ENCODE results near the gene KRT77.

KRT77 gene

GRCh38 chr12:52702338-52702737 is 986 bp downstream of the KRT77 start:
- H3K4me3 Mint-ChIP-seq, result no peak overlapping the region
- H3K4me1 Mint-ChIP-seq, result no peaks in the 10 kb centered on the region
- no peak overlapping the region for H3K27ac Mint-ChIP-seq
- no peaks in the 10 kb centered on the region for H3K36me3 Mint-ChIP-seq (ENCODE audit: low read depth)
- no peak for TF ChIP-seq CTCF (IDR thresholded peaks at IDR 0.05; ENCODE audit: unreplicated experiment in 3 of 3)
- H3K27me3 Mint-ChIP-seq (ENCODE audit: low read depth), result peaks cover 27% of the 10 kb centered on the region
- no peaks in the 10 kb centered on the region for H3K9me3 Mint-ChIP-seq

- Mint-ChIP-seq H3K9me3 (no peaks in the 10 kb centered on the region), H3K4me3 (no peak overlapping the region), H3K27me3 (ENCODE audit: low read depth) (peaks cover 36% of the 10 kb centered on the region), H3K36me3 (ENCODE audit: low read depth) (no peaks in the 10 kb centered on the region), H3K27ac (no peak overlapping the region), H3K4me1 (no peaks in the 10 kb centered on the region)
- no peak for TF ChIP-seq CTCF (IDR thresholded peaks at IDR 0.05; ENCODE audit: unreplicated experiment in 3 of 3)
Measured at GRCh38 chr12:52701281-52701680, 2.0 kb downstream of the KRT77 start.

GRCh38 chr12:52699960-52700359 is 3.4 kb downstream of the KRT77 start:
- Mint-ChIP-seq H3K4me1 (no peaks in the 10 kb centered on the region), H3K36me3 (ENCODE audit: low read depth) (no peaks in the 10 kb centered on the region), H3K27ac (no peak overlapping the region), H3K4me3 (no peak overlapping the region), H3K27me3 (ENCODE audit: low read depth) (peaks cover 44% of the 10 kb centered on the region), H3K9me3 (no peaks in the 10 kb centered on the region)
- TF ChIP-seq CTCF (IDR thresholded peaks at IDR 0.05; ENCODE audit: unreplicated experiment in 3 of 3), result no peak

- Mint-ChIP-seq H3K27me3 (ENCODE audit: low read depth) (peaks cover 49% of the 10 kb centered on the region), H3K4me1 (no peaks in the 10 kb centered on the region), H3K27ac (no peak overlapping the region), H3K9me3 (no peaks in the 10 kb centered on the region), H3K36me3 (ENCODE audit: low read depth) (no peaks in the 10 kb centered on the region), H3K4me3 (no peak overlapping the region)
- no peak for TF ChIP-seq CTCF (IDR thresholded peaks at IDR 0.05; ENCODE audit: unreplicated experiment in 3 of 3)
Measured at GRCh38 chr12:52699373-52699772, 4.0 kb downstream of the KRT77 start.

- no peak for TF ChIP-seq CTCF (IDR thresholded peaks at IDR 0.05; ENCODE audit: unreplicated experiment in 3 of 3)
Measured at GRCh38 chr12:52698651-52699340, 4.5 kb downstream of the KRT77 start.

GRCh38 chr12:52697058-52697582 is 6.2 kb downstream of the KRT77 start:
- Mint-ChIP-seq H3K9me3 (no peaks in the 10 kb centered on the region), H3K36me3 (ENCODE audit: low read depth) (no peaks in the 10 kb centered on the region), H3K27me3 (ENCODE audit: low read depth) (peaks cover 52% of the 10 kb centered on the region), H3K27ac (no peak overlapping the region), H3K4me3 (no peak overlapping the region), H3K4me1 (no peaks in the 10 kb centered on the region)
- no peak for TF ChIP-seq CTCF (IDR thresholded peaks at IDR 0.05; ENCODE audit: unreplicated experiment in 3 of 3)

More at GRCh38 chr12:52698651-52699340, 4.5 kb downstream of the KRT77 start:
- Mint-ChIP-seq H3K4me3 (no peak overlapping the region), H3K9me3 (no peaks in the 10 kb centered on the region), H3K4me1 (no peaks in the 10 kb centered on the region), H3K27me3 (ENCODE audit: low read depth) (peaks cover 49% of the 10 kb centered on the region), H3K27ac (no peak overlapping the region), H3K36me3 (ENCODE audit: low read depth) (no peaks in the 10 kb centered on the region)
